Measurements from ENCODE around the gene ABCC12. TPM values are rescaled to one million over a fixed set of nuclear protein-coding genes. Genes with fewer than 3 reads are reported as not detected.
A peak's percentile ranks its signal among the peaks of the same experiment; 100 is the strongest.

ABCC12 gene
- total and polyA plus RNA-seq, 7 experiments from 2014 or later = not detected

DNA sequence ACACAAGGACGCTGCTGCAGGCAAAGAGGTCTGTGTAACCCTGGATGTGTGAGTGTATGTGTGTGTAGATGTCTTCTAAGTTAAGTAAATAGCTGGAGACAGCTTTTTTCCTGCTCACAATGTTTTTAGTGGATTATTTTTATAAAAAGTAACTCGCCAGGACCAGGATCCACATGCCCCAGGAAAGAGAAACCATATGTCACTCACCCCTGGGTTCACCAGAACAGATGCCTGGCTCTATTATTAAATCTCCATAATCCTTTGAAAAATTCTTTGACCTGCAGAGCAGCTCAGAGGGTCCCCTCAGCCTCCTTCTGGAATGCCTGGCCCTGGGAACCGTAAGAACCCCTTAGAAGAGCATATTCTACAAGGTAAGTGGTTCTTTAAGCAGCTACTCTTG, 18.0 kb downstream of the ABCC12 start:
- ChIA-PET POLR2A (no interaction called here), CTCF (no interaction called here)
- no peaks in the 10 kb centered on the region for H3K9me3 ChIP-seq (ENCODE audit: control insufficient read depth in 2 of 3, low read length in 3 of 3)
- no peaks in the 10 kb centered on the region for H3K4me1 ChIP-seq (ENCODE audit: control insufficient read depth in 2 of 2, insufficient read depth in 2 of 2, low read length in 2 of 2)
- Mint-ChIP-seq H3K27ac (no peak overlapping the region), H3K27me3 (peaks cover 4 to 14% (median 8%) of the 10 kb centered on the region in 5 donors), H3K9me3 (peaks cover 0 to 4% (median 0%) of the 10 kb centered on the region in 11 donors), H3K4me1 (no peaks in the 10 kb centered on the region), H3K4me3 (no peak overlapping the region), H3K36me3 (no peaks in the 10 kb centered on the region)
- H3K4me3 ChIP-seq (ENCODE audit: low read length) = no peak overlapping the region
- no peaks in the 10 kb centered on the region for H3K36me3 ChIP-seq (ENCODE audit: control insufficient read depth in 2 of 3, insufficient read depth in 3 of 3, low read length in 3 of 3)
- H3K27ac ChIP-seq (ENCODE audit: low read depth, low read length) = no peak overlapping the region
- intact Hi-C loops (cut with micrococcal nuclease) = no loop called here
- no peaks in the 10 kb centered on the region for H3K27me3 ChIP-seq (ENCODE audit: control insufficient read depth in 2 of 2, insufficient read depth in 2 of 2, low read length in 2 of 2)
- DNase-seq (peak in 1 of 9 donors; percentile 0), ATAC-seq (no peak)

- Histone ChIP-seq H3K4me1 (ENCODE audit: control insufficient read depth in 2 of 2, insufficient read depth in 2 of 2, low read length in 2 of 2) (no peaks in the 10 kb centered on the region), H3K9me3 (ENCODE audit: control insufficient read depth in 2 of 3, low read length in 3 of 3) (no peaks in the 10 kb centered on the region)
- CTCF ChIA-PET = no interaction called here
Measured at GRCh38 chr16:48136547-48137360, 19.0 kb downstream of the ABCC12 start.

DNA sequence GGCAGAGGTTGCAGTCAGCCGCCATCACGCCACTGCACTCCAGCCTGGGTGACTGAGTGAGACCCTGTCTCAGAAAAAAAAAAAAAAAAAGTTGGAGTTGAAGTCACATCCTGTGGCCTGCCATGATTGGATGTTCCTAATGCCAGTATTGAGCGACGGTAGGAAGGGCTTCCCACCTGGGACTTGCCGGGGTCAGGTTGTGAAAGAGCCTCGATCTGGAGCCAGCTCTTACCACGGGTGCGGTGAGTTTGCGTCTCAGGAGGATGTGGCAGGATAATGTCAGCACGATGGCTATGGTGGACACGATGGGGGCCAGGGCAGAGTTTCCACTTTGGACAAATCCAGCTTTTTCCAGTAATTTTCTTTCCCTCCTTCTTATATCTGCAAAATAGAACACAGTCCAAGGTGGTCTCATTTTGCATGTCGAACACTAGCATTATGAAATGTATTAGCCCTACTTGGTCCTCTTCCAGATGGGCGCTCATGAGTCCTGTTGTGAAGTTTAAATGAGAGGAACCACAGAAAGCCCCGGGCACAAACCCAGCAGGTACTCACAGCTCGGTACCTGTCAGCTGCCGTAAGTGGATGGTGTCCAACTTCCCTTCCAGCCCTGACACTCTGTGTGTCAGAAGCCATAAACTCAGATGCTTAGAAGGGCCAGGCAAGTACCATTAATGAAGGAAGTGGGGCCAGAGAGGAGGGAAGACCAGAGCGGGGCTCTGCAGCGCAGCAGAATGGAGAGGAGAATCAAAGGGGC, 22.2 kb downstream of the ABCC12 start:
- Histone ChIP-seq H3K27ac (ENCODE audit: low read depth, low read length) (no peak overlapping the region), H3K27me3 (ENCODE audit: control insufficient read depth in 2 of 2, insufficient read depth in 2 of 2, low read length in 2 of 2) (no peaks in the 10 kb centered on the region), H3K9me3 (ENCODE audit: control insufficient read depth in 2 of 3, low read length in 3 of 3) (no peaks in the 10 kb centered on the region), H3K4me1 (ENCODE audit: control insufficient read depth in 2 of 2, insufficient read depth in 2 of 2, low read length in 2 of 2) (no peaks in the 10 kb centered on the region), H3K4me3 (ENCODE audit: low read length) (no peak overlapping the region), H3K36me3 (ENCODE audit: control insufficient read depth in 2 of 3, insufficient read depth in 3 of 3, low read length in 3 of 3) (no peaks in the 10 kb centered on the region)
- ATAC-seq = no peak
- Mint-ChIP-seq H3K4me3 (no peak overlapping the region), H3K4me1 (peaks cover 0 to 2% (median 0%) of the 10 kb centered on the region in 7 donors), H3K9me3 (no peaks in the 10 kb centered on the region), H3K36me3 (no peaks in the 10 kb centered on the region), H3K27me3 (peaks cover 0 to 16% (median 8%) of the 10 kb centered on the region in 5 donors), H3K27ac (peak overlapping the region in 1 of 9 donors; percentile 10)
- ChIA-PET CTCF (no interaction called here), POLR2A (no interaction called here)
- DNase-seq = no peak
- intact Hi-C loops (cut with micrococcal nuclease) = no loop called here

More at GRCh38 chr16:48136547-48137360, 19.0 kb downstream of the ABCC12 start:
- peaks cover 3 to 11% (median 4%) of the 10 kb centered on the region in 5 donors for H3K27me3 Mint-ChIP-seq
- H3K27ac Mint-ChIP-seq = no peak overlapping the region
- Histone ChIP-seq H3K27ac (ENCODE audit: low read depth, low read length) (no peak overlapping the region), H3K27me3 (ENCODE audit: control insufficient read depth in 2 of 2, insufficient read depth in 2 of 2, low read length in 2 of 2) (no peaks in the 10 kb centered on the region), H3K36me3 (ENCODE audit: control insufficient read depth in 2 of 3, insufficient read depth in 3 of 3, low read length in 3 of 3) (no peaks in the 10 kb centered on the region), H3K4me3 (ENCODE audit: low read length) (no peak overlapping the region)
- DNase-seq (peak in 1 of 9 donors; percentile 1), ATAC-seq (no peak)
- intact Hi-C loops (cut with micrococcal nuclease) = no loop called here
- no peaks in the 10 kb centered on the region for H3K36me3 Mint-ChIP-seq
- H3K4me3 Mint-ChIP-seq = no peak overlapping the region
- H3K9me3 Mint-ChIP-seq = peaks cover 0 to 2% (median 0%) of the 10 kb centered on the region in 11 donors
- POLR2A ChIA-PET = no interaction called here
- no peaks in the 10 kb centered on the region for H3K4me1 Mint-ChIP-seq

- no peak overlapping the region for H3K4me3 ChIP-seq (ENCODE audit: low read length)
- H3K4me3 Mint-ChIP-seq = no peak overlapping the region
- no peak overlapping the region for H3K27ac Mint-ChIP-seq
- no peaks in the 10 kb centered on the region for H3K4me1 ChIP-seq (ENCODE audit: control insufficient read depth in 2 of 2, insufficient read depth in 2 of 2, low read length in 2 of 2)
- ChIA-PET POLR2A (no interaction called here), CTCF (no interaction called here)
- no peak for DNase-seq
- peaks cover 0 to 16% (median 8%) of the 10 kb centered on the region in 5 donors for H3K27me3 Mint-ChIP-seq
- H3K27ac ChIP-seq (ENCODE audit: low read depth, low read length) = no peak overlapping the region
- H3K27me3 ChIP-seq (ENCODE audit: control insufficient read depth in 2 of 2, insufficient read depth in 2 of 2, low read length in 2 of 2) = no peaks in the 10 kb centered on the region
- H3K4me1 Mint-ChIP-seq = peaks cover 0 to 2% (median 0%) of the 10 kb centered on the region in 7 donors
- no peaks in the 10 kb centered on the region for H3K9me3 ChIP-seq (ENCODE audit: control insufficient read depth in 2 of 3, low read length in 3 of 3)
- H3K36me3 ChIP-seq (ENCODE audit: control insufficient read depth in 2 of 3, insufficient read depth in 3 of 3, low read length in 3 of 3) = no peaks in the 10 kb centered on the region
- intact Hi-C loops (cut with micrococcal nuclease) = no loop called here
- H3K36me3 Mint-ChIP-seq = no peaks in the 10 kb centered on the region
- no peaks in the 10 kb centered on the region for H3K9me3 Mint-ChIP-seq
- no peak for ATAC-seq
Measured at GRCh38 chr16:48132696-48133095, 23.1 kb downstream of the ABCC12 start.

DNA sequence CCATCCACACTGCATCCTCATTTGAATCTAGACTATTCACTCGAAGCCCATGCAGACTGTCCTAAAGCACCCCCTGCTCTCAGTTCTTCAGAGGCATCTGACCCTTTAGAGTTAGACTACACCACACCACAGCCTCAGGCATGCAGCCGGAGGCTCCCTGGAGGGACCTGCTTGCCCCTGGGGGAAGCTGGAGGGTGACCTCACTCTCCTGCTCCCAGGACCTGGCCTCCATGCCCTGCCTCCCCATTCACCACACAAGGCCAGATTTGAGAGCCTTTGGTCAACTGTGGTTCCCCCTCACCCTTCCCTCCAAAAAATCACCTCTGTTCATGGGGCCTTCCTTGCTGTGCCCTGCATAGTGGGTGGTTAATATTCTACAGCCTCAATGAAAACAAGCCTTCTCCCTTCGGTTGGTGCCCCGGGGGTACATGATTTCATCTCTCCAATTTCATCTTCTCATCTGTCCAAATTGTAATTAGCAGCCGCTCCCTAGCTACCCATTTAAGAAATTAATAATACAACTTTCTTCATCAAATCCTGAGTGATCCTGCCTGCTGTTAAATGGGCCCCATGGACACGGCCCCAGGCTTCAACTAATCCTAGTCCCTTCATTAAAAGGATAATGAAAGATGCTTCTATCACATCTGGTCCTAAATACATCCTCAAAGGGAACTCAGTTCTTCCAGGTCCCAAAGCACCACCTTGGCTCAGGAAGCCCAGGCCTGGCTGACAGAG, 24.4 kb downstream of the ABCC12 start:
- peaks cover 0 to 2% (median 0%) of the 10 kb centered on the region in 7 donors for H3K4me1 Mint-ChIP-seq
- no peak overlapping the region for H3K4me3 Mint-ChIP-seq
- CTCF ChIA-PET = no interaction called here
- no peaks in the 10 kb centered on the region for H3K9me3 Mint-ChIP-seq
- no peak for DNase-seq
- Histone ChIP-seq H3K4me1 (ENCODE audit: control insufficient read depth in 2 of 2, insufficient read depth in 2 of 2, low read length in 2 of 2) (no peaks in the 10 kb centered on the region), H3K4me3 (ENCODE audit: low read length) (no peak overlapping the region), H3K9me3 (ENCODE audit: control insufficient read depth in 2 of 3, low read length in 3 of 3) (no peaks in the 10 kb centered on the region), H3K27ac (ENCODE audit: low read depth, low read length) (no peak overlapping the region), H3K27me3 (ENCODE audit: control insufficient read depth in 2 of 2, insufficient read depth in 2 of 2, low read length in 2 of 2) (no peaks in the 10 kb centered on the region), H3K36me3 (ENCODE audit: control insufficient read depth in 2 of 3, insufficient read depth in 3 of 3, low read length in 3 of 3) (no peaks in the 10 kb centered on the region)
- H3K36me3 Mint-ChIP-seq = no peaks in the 10 kb centered on the region
- H3K27me3 Mint-ChIP-seq = peaks cover 0 to 16% (median 8%) of the 10 kb centered on the region in 5 donors
- ATAC-seq = no peak
- POLR2A ChIA-PET = no interaction called here
- H3K27ac Mint-ChIP-seq = no peak overlapping the region
- intact Hi-C loops (cut with micrococcal nuclease) = no loop called here

DNA sequence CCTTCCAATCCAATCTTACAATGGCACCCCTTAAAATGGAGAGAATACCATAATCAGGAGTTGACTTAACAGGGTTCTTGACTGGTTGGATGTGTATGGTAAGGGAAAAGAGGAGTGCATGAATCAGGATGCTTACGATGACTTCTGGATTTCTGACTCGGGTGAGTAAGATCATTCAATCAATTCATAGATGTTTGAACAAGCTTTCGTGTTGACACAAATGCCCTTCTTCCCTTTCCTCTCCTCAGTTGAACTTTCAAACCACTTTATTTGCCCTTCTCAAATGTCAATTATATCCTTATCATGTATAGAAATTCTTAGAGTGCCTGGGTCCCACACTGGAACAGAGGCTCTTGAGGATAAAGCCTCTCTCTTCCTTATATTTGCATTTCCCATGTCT, 25.9 kb downstream of the ABCC12 start:
- DNase-seq = no peak
- peaks cover 0 to 2% (median 0%) of the 10 kb centered on the region in 7 donors for H3K4me1 Mint-ChIP-seq
- no peak for ATAC-seq
- Histone ChIP-seq H3K27ac (ENCODE audit: low read depth, low read length) (no peak overlapping the region), H3K9me3 (ENCODE audit: control insufficient read depth in 2 of 3, low read length in 3 of 3) (no peaks in the 10 kb centered on the region), H3K4me1 (ENCODE audit: control insufficient read depth in 2 of 2, insufficient read depth in 2 of 2, low read length in 2 of 2) (no peaks in the 10 kb centered on the region), H3K27me3 (ENCODE audit: control insufficient read depth in 2 of 2, insufficient read depth in 2 of 2, low read length in 2 of 2) (no peaks in the 10 kb centered on the region), H3K4me3 (ENCODE audit: low read length) (no peak overlapping the region), H3K36me3 (ENCODE audit: control insufficient read depth in 2 of 3, insufficient read depth in 3 of 3, low read length in 3 of 3) (no peaks in the 10 kb centered on the region)
- POLR2A ChIA-PET = no interaction called here
- no peak overlapping the region for H3K4me3 Mint-ChIP-seq
- intact Hi-C loops (cut with micrococcal nuclease) = no loop called here
- CTCF ChIA-PET = no interaction called here
- no peaks in the 10 kb centered on the region for H3K36me3 Mint-ChIP-seq
- H3K9me3 Mint-ChIP-seq = peaks cover 0 to 4% (median 0%) of the 10 kb centered on the region in 11 donors
- no peak overlapping the region for H3K27ac Mint-ChIP-seq
- peaks cover 0 to 17% (median 9%) of the 10 kb centered on the region in 5 donors for H3K27me3 Mint-ChIP-seq
